Measurements from ENCODE around the gene CRTC2. TPM values are rescaled to one million over a fixed set of nuclear protein-coding genes. Genes with fewer than 3 reads are reported as not detected.

CRTC2 gene
- total and polyA plus RNA-seq, 2 of the 4 experiments (the other 2 are of a cell fraction) = 2.7 to 20.1 TPM

- peaks cover 7% of the 10 kb centered on the region for H3K4me1 ChIP-seq (ENCODE audit: control insufficient read depth, insufficient read depth, low read length)
- H3K4ac ChIP-seq (ENCODE audit: low read depth, low read length) = peak within 1 kb of the TSS; percentile 97
- ATAC-seq (ENCODE audit: low read depth) (peak; percentile 76), DNase-seq (peak; percentile 95)
- H2AK9ac ChIP-seq (replicated peaks; ENCODE audit: low read depth, low read length, poor library complexity) = peak within 1 kb of the TSS; percentile 99
- no peaks in the 10 kb centered on the region for H3K9me3 ChIP-seq (ENCODE audit: control insufficient read depth, insufficient read depth, low read length)
- peak within 1 kb of the TSS; percentile 92 for H2BK5ac ChIP-seq (ENCODE audit: low read depth, low read length, poor library complexity, severe bottlenecking)
- H2BK15ac ChIP-seq (ENCODE audit: low read depth, low read length) = peak within 1 kb of the TSS; percentile 42; the same call in 1 of the 3 replicates
- H2BK20ac ChIP-seq (ENCODE audit: low read depth, low read length) = peak within 1 kb of the TSS; percentile 58; the same call in 1 of the 2 replicates
- 2% methylated on average over 19 of the region's 54 CpGs; no CpG with 5 or more reads in 1 of the 2 experiments for WGBS, 2 experiments (ENCODE audit: extremely low coverage in 2 of 2, insufficient read length in 1 of 2)
- peak within 1 kb of the TSS; percentile 76 for H3K4me3 ChIP-seq (ENCODE audit: insufficient read depth, low read depth, low read length)
- peaks cover 13% of the 10 kb centered on the region; the same call in 1 of the 2 replicates for H3K36me3 ChIP-seq (ENCODE audit: control insufficient read depth, insufficient read depth, low read length)
- peaks cover 4% of the 10 kb centered on the region for H4K20me1 ChIP-seq (ENCODE audit: insufficient read depth, low read length)
- peak within 1 kb of the TSS; percentile 97 for H3K14ac ChIP-seq (replicated peaks; ENCODE audit: low read depth, low read length)
- peak within 1 kb of the TSS; percentile 64 for H3K18ac ChIP-seq (ENCODE audit: low read depth, low read length)
- ChIA-PET POLR2A (ENCODE audit: unreplicated experiment) (interaction anchor here (1.1 kb wide), 1 partner anchor 14 kb away, joined by 3 read pairs; the partner anchor contains the start of gene JTB), CTCF (interaction anchor here (1.4 to 2.1 kb wide), 3 partner anchors 13 to 23 kb away, joined by 3 to 10 read pairs (median 8); partner anchors contain the start of genes DENND4B and RAB13)
- no TSS peak for BruUV-seq (replicated peaks)
- H3K56ac ChIP-seq (ENCODE audit: extremely low read depth, insufficient read depth, low read length) = peak within 1 kb of the TSS; percentile 87
- peak within 1 kb of the TSS; percentile 98 for H3K23ac ChIP-seq (ENCODE audit: low read depth, low read length)
- H2AK5ac ChIP-seq (ENCODE audit: low read depth, low read length) = peak within 1 kb of the TSS; percentile 96
- intact Hi-C loops (cut with micrococcal nuclease) = loop anchor here (2.0 kb wide), 1 partner anchor 24 kb away; the partner anchor contains the start of gene RAB13
- H4K91ac ChIP-seq (ENCODE audit: insufficient read depth, low read depth, low read length) = peak within 1 kb of the TSS; percentile 86
- peaks cover 13% of the 10 kb centered on the region; the same call in 1 of the 2 replicates for H3K9me1 ChIP-seq (ENCODE audit: insufficient read depth, low read length)
- in situ Hi-C loops (cut with MboI; ENCODE audit: low sequenced_read_pairs) = loop anchor here (25.0 kb wide), 1 partner anchor 426 kb away; the partner anchor contains the start of genes S100A3, S100A4, S100A5 and S100A6
- H3K9ac ChIP-seq (ENCODE audit: low read depth, low read length) = peak within 1 kb of the TSS; percentile 92
- H3K27ac ChIP-seq (ENCODE audit: insufficient read depth, low read length) = peak within 1 kb of the TSS; percentile 92
- H2AFZ ChIP-seq (replicated peaks; ENCODE audit: low read length, poor library complexity) = peak within 1 kb of the TSS; percentile 98
- no peaks in the 10 kb centered on the region for H3K27me3 ChIP-seq (ENCODE audit: control insufficient read depth, insufficient read depth, low read length)
- H3K79me1 ChIP-seq (ENCODE audit: low read depth in 1 of 2, low read length in 2 of 2) = peaks cover 10 to 61% of the 10 kb centered on the region in 2 experiments; a peak in 3 of 4 replicates
- H4K8ac ChIP-seq (ENCODE audit: low read depth in 2 of 2, low read length in 2 of 2) = peak within 1 kb of the TSS; percentile 70 to 92
- H2BK120ac ChIP-seq (ENCODE audit: low read depth, low read length) = peak within 1 kb of the TSS; percentile 72
- H3K4me2 ChIP-seq (ENCODE audit: low read depth, low read length) = peak within 1 kb of the TSS; percentile 92
- dilution Hi-C loops (cut with HindIII; ENCODE audit: low sequenced_read_pairs, unreplicated experiment) = no loop called here
- H4K5ac ChIP-seq (ENCODE audit: low read depth, low read length) = peak within 1 kb of the TSS; percentile 78
- TF ChIP-seq RAD21 (IDR thresholded peaks at IDR 0.05; ENCODE audit: low read length) (no peak), SMC3 (IDR thresholded peaks at IDR 0.05; ENCODE audit: low read depth, low read length) (no peak), POLR2A (IDR thresholded peaks at IDR 0.05; ENCODE audit: low read depth, low read length) (peak; percentile 68; the same call in 1 of the 2 replicates), FOS (IDR thresholded peaks at IDR 0.05; ENCODE audit: low read depth, low read length) (no peak), CTCF (conservative IDR thresholded peaks at IDR 0.05; ENCODE audit: low read depth, low read length) (no peak), CEBPB (IDR thresholded peaks at IDR 0.05; ENCODE audit: low read depth, low read length) (no peak), USF2 (IDR thresholded peaks at IDR 0.05; ENCODE audit: low read depth, low read length) (no peak), MAZ (IDR thresholded peaks at IDR 0.05; ENCODE audit: borderline replicate concordance, low read depth, low read length) (peak; percentile 66; the same call in 1 of the 2 replicates), ELK1 (IDR thresholded peaks at IDR 0.05; ENCODE audit: borderline replicate concordance, low read depth, low read length) (no peak), RCOR1 (IDR thresholded peaks at IDR 0.05; ENCODE audit: insufficient replicate concordance, low read length) (no peak), RFX5 (IDR thresholded peaks at IDR 0.05; ENCODE audit: low read depth, low read length) (no peak), NFE2L2 (IDR thresholded peaks at IDR 0.05; ENCODE audit: low read depth, low read length) (no peak)
Observed at GRCh38 chr1:153963030-153963849, 4.8 kb upstream of the CRTC2 start, which contains the start of gene SLC39A1. Gene SLC39A1, minus strand, starts transcription at chr1:153963537. Its CDS starts 822 bp downstream, at chr1:153962715.

All from IMR-90 (cell line).